GM21381 (cell line): ENCODE results near the gene CABLES2.
"Not testable (repeated sequence)": the region's sequence is repeated elsewhere in the genome, so short reads cannot be mapped to it uniquely, and the experiment has no call there.

Experiments
- ATAC-seq: cut with Tn5 transposase; IDR thresholded peaks from one replicate; pipeline ENCODE4 v1.9.1; 2021; ENCODE audit warnings: mild to moderate bottlenecking, moderate library complexity; ENCODE audit not compliant: unreplicated experiment

Gene CABLES2

DNA sequence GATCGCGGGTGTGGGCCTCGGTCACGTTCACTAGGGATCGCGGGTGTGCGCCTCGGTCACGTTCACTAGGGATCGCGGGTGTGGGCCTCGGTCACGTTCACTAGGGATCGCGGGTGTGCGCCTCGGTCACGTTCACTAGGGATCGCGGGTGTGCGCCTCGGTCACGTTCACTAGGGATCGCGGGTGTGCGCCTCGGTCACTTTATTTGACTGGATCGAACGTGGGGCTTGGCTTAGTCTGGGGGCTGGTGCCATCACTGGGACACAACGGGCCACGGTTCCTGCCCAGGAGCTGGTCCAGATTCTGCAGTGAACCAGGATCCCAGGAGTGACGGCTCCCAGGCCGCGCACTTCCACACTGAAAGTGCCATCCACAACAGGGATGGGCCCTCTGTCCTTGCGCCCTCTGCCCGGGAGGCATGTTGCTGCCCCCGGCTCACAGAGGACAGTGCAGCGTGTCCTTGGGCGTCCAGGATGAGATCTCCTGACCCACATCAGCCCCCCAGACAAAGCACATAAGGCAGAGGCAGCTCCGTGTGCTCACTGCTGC is 33.4 kb downstream of the CABLES2 start:
- not testable (repeated sequence) for ATAC-seq

DNA sequence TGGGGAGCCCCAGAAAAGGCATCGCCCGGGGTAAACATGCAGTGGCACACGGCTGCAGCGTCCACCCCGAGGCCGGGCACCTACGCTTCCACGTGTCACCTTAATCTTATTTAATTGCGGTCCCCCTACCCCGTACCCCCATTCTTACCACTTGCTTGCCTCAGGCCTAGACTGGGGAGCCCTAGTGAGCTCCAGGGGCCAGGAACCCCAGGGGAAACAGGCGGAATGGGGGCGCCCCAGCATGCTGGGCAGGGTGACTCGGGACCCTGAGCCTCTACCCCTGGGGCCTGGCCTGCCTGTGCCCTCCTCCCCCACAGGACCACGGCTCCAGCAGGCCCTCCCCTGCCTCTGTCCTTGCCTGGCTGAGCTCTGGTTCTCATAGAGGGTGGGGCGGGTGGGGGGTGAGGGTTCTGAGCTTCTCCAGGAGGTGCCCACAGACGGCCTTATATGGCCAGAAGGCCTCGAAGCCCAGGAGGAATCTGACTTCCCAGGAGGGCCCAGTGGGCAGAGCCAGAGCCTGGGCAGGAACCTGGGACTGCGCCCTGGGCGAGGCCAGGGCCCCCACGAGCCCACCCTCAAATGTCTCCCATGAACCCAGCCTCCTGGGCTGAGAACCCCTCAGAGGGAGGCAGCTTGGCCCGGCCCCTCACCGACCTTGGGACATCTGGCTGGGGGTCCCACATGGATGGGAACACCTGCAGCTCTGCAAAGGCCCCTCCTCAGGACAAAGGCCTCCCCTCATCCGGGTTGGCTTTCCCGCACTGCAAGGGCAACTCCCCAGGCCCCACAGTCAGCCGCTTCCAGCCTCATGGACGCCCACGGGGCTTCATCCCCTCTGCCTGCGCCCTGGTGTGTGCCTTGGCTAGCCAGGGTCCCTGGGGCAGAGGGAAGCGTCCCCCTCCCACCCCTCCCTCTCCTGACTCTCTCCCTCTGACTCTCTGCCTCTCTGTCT is 34.8 kb downstream of the CABLES2 start:
- no peak for ATAC-seq

DNA sequence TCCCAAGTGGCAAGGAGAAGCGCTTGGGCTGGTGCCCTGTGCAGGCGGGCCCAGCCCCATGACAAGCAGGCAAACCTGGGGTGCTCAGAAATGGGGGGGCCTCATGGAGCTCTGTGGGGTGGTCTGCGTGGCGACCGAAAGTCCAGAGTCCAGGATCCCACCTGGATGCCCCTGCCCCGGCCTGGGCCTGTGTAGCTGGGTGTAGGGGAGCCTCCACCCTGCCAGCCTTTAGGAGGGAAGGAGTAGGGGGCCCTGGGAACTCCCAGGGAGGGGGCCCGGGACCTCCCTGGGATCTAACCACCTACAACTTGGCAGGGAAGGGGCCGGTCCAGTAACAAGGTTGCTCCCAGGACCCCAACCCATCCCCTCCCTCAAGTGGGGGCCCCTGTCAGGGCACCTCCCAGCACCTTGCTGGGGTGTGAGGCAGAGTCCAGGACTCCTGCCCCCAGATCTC is 35.5 kb downstream of the CABLES2 start:
- ATAC-seq = no peak

DNA sequence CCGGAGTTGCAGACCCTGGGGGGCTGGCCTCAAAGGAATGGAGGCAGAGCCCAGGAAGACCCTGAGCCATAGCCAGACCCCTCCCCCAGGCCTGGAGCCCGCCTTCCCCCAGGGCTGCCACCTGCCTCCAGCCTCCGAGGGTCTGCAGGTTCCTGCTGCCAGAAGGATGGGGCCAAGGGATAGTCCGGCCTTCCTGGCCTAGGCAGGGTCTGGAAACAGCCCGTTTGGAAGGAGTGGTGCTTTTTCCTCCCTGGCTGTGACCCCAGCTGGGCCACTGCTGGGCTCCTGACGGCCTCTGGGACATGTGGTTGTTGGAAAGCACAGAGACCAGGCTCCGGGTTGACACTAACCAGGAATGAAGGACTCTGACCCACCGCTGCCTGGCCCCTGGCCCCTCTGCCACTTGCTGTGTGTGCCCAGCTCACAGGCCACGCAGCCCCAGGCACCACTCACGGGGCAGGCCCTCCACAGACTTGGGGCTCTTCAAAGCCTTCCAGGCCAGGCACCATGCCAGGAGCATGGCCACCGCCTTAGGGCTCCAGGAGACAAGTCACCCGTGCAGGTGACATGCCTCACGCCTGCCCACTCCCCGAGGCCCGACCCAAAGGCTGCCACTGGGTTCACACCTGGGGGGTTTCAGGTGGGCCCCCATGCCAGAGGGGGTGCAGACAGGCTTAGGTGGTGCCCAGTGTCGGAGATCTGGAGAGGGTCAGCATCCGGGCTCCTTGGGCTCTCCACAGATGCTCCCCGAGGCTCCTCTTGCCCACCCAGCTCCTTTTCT is 36.1 kb downstream of the CABLES2 start:
- no peak for ATAC-seq

DNA sequence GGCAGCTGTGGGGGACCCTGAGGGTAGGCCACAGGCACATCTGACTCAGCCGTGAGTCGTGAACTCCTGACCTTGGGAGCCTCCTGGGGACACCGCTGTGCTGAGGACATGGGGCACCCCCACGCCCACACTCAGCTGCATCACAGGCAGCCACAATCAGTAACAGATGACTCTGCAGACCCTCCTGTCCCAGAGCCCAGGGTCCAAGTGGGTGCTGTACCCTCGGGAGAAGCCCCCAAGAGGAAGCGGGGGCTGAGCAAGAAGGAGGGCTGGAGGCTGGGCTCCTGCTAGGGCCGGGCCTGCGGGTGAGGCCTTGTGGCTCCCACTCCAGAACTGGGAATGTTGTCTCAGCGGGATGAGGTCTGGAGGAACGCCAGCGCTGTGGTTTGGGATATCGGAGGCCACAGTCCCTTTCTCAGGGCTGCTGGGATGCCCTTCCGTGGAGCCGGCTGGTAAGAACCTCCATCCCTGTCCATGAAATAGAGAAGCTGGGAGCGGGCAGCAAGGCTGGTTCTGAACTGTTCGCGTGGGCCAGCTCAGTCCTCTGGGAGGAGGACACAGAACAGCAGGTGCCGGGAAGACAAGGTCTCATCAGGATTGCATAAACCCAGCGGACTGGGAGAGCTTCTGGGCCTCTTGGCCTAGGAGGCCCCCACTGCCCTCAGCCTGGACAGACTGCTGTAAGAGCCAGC is 36.8 kb downstream of the CABLES2 start:
- no peak for ATAC-seq

DNA sequence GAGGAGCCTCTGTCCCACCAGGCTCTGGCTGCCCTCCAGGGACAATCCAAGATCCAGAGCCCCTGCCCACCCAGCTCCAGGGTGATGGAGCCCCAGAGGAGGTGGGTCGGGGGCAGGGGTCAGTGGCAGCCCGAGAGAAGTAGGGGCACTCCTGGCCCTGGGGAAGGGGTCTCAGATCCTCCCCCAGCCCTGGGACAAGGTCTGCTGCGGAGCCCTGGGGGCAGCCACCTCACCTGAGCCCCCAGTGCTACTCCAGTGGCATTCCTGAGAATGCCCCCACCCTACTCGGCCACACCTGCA is 37.3 kb downstream of the CABLES2 start:
- no peak for ATAC-seq

DNA sequence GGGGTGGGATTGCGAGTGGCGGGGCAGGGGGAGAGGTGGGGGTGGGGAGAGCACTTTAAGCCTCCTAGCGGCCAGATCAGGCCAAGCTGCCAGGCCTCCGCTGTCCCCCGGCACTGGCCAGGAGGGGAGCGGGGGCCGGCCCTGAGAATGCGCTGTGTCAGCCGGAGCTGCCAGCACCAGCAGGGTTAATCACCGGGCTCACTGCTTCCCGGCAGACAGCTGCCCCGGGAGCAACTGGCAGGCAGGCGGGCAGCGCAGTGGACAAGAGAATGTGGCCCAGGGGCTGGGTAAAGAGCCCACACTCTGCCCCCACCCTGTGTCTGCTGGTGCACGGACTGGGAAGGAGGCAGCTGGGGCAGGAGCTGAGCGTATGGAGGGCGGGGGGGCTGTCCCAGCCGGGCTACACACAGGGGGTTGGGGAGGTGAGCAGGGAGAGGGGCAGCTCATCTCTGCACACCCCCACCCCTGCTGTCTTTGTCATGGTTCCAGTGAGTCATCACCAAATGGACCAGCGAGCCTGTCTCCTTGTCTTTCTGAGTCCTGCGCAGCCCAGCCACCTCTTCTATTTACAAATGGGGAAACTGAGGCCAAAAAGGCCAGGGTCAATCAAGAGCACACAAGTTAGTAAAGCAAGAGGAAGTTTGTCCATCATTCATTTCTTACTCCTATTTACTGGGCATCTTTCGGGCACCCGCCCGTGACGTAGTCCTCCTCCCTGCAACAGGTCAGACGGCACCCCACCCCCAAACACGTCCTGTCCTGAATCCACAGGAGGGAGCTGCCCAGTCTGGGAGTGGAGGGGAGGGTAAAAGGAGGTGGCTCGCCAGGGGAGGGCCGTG is 37.9 kb downstream of the CABLES2 start:
- ATAC-seq = no peak

DNA sequence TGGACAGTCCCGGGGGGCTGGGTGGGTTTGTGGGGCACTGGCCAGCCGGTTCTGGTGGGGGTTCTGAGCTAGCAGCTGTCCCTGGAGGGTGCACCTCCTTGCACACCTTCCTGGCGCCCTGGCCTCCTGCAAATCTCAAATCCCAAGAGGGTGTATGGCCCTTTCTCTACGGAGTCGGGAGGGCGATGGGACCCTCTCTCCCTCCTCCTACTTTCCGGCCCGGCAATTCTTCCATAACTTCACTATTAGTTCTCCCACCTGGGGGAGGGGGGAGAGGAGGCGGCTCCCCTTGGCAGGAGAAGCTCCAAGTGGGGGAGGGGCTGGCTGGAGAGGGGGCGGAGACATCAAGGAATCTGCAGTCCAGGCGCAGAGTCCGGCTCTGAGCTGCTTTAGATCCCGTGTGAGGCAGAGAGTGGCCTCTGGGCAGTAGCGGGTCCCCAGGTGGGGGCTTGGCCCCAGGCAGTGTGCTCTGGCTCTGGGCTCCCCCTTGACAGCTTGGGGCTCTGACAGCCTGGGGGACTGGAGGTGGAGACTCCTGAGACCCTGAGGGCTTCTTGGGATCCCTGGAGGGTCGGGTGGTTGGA is 38.6 kb downstream of the CABLES2 start:
- ATAC-seq = no peak

DNA sequence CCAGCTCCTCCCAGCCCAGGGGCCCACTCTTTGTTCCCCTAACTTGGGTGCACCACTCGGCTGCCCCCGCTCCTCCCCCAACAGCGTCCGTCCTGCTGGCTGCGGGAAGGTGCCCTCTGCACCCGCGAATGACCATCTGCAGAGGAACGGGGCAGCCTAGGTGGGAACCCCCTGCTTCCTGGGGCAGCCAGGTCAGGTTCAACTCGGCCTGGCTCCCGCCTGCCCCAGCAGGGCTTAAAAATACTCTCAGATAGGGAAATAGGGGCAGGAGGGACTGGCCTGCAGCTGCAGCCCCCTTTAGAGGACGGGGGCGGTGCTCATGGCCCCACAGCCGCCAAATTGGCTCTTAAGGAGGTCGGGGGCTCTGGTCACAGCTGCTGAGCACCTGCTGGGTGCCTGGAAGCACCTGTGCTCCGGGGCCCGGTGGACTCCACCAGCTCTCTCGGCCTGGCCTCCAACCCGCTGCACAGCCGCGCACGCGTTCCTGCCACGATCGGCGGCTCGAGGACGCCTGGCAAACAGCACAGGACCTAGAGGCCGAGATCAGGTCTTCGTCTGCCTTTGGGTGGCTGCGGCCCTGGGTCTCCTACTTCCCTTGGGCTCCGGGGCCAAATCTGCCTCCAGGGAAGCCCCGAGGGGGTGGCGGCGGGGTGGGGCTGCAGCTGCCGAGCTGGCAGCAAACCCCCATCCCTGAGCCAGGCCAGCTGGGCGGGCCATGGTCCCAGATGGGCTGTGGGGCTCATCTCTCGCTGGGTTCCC is 39.3 kb downstream of the CABLES2 start:
- ATAC-seq = no peak

DNA sequence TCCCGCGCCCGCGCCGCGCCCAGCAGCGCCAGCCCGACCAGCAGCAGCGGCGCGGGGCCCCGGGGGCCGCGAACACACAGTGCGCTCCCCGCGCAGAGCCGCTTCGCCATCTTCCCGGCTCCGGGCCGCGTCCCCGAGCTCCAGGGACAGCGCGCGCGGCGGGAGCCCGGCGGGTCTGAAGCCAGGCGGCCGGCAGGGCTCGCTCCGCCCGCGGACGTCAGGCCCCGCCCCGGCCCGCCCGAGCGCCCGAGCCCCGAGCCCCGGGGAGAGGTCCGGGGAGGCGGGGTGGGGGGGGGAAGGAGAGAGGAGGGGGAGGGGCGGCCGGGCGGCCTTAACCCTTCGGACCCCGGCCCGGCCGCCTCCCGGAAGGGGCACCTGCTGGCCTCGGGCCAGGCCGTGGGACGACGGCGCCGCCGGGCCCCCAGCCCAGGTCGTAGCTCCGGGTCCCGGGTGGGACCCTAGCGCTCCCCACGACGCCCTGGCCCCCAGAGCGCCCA is 39.9 kb downstream of the CABLES2 start, which contains the start of gene LAMA5:
LAMA5 (minus strand) TSS at position 177 of the 497 bp plus-strand sequence; CDS start at position 110, 67 bp downstream.
- ATAC-seq = peak; percentile 41

DNA sequence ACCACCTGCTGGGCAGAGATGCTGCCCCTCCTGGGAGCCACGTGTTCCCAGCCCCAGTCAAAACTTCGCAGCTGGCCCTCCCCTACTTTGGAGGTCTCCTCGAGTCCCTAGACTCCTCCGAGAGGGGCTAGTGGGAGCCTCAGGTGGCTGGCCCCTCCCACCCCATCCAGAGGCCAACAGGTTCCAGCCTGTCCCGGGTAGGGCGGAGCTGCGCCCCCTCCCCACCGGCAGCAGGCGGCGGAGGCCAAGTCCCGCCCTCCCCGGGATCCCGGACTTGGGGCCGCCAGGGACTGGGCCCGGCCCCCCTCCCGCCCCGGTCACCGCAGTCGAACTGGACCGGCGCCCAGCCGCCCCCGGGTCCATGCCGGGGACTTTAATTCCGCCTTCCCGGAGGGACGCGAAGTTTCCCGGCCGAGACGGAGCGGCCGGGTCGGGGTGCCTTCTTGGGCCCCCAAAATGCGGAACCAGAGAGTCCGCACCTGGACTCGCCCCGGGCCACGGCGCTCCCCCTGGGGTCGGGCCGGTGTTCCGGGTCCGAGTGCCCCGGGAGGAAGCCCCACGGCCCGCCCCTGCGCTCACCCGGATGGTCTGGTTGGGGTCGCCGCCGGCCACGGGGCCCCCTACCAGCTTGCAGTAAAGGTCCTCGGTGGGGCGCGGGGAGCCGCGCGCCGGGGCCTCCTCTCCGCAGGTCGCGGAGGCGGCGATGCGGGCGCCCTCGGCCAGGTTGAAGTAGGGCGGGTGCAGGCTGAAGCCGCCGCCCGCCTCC is 40.5 kb downstream of the CABLES2 start:
- ATAC-seq = peak; percentile 19

DNA sequence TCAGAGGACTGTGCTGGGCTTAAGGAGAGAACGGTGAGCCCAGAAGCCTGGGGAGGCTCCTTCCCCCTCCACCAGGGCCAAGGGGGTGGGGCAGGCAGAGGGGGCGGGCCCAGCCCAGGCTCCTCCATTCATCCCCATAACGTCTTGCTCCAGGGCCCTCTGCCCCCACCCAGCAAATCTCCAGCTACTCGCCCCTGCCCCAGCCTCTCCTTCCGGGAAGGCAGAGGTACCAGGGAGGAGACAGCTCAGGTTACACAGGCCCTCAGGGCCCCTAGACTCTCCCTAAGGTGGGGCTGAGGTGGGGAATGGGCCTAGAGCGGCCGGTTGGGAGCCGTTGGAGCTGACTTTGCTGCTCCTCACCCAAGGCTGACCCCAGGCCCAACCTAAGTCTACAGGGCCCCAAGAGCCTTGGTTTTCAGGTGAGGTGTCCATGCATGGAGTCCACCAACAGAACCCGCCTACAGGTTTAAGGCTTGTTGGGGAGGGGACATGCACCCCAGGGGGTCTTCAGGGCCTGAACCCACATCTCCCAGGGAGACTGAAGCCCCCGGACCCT is 41.2 kb downstream of the CABLES2 start:
- no peak for ATAC-seq

DNA sequence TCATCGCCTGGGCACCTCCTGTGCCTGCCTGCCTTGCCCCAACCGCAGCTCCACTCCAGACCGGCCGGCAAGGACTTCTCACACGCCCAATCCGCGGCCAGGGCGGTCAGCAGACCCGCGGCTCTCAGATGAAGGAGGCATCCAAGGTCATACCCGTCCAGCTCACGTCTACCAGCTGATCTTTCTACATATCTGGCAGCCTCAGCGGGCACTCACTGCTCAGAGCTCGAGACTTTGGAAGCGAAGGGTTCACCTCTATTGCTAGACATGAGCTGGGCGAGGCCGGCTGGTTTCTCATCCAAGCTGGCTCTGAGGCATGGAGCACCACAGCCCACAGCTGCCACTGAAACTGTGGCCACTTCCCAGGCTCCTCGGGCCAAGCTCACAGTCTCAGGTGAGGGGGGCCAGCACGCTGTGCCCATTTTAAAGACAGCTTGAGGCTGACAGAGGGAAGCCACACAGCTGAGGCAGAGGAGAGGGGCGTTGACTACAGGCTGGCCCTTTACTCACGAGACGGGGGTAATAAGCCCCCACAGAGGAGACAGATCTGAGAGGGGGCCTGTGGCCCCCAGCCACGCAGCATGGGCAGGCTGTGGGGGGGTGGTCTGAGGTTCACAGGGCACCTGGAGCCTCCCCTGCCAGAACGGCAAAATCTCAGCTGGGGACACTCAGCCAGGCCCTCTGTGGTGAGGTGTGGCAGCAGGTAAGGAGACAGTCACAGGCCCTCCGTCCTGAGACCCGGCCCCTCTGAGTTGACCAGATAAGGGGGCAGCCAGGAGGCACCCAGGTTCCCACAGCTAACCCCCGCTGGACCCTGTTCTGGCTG is 42.0 kb downstream of the CABLES2 start:
- ATAC-seq = no peak

DNA sequence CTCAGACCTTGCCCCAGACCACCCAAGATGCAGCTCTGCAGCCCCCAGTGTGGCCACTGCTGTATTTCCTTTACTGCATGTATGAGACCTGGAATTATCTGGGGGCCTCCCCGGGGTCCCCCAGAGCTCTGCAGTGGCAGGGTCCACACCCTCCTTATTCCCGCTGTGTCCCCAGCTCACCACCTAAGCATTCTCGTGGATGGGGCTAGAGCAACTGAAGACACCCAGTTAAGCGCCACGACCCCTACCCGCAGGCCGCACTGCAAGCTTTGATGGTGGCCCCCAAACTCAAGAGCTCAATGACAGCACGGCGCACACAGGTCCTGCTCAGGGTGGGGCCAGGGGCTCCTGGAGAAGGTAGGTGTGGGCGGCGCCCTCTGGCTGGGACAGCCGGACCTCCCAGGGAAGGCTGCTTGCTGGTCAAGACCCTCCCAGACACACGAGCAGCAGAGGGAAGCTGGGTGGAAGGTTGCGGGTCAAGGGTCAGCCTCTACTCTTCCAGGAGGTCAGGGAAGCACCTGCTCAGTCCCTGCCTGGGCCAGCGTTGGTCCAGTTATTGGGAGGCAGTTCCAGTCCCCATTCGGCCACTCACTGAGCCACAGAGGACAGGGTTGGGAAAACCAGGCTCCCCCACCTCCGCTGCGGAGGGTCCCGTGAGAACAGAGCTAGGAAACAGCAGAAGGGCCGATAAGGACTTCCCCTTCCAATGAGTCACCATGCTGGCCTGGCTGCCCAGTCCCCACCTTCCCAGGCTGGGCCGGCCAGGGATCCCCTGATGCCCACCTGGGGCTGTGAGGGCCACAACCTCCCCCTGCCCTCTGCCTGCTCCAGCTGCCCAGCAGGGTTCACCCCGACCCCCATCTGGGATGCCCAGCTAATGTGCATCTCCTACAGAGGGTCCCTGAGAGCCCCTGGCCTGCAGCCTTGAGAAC is 42.9 kb downstream of the CABLES2 start:
- no peak for ATAC-seq

DNA sequence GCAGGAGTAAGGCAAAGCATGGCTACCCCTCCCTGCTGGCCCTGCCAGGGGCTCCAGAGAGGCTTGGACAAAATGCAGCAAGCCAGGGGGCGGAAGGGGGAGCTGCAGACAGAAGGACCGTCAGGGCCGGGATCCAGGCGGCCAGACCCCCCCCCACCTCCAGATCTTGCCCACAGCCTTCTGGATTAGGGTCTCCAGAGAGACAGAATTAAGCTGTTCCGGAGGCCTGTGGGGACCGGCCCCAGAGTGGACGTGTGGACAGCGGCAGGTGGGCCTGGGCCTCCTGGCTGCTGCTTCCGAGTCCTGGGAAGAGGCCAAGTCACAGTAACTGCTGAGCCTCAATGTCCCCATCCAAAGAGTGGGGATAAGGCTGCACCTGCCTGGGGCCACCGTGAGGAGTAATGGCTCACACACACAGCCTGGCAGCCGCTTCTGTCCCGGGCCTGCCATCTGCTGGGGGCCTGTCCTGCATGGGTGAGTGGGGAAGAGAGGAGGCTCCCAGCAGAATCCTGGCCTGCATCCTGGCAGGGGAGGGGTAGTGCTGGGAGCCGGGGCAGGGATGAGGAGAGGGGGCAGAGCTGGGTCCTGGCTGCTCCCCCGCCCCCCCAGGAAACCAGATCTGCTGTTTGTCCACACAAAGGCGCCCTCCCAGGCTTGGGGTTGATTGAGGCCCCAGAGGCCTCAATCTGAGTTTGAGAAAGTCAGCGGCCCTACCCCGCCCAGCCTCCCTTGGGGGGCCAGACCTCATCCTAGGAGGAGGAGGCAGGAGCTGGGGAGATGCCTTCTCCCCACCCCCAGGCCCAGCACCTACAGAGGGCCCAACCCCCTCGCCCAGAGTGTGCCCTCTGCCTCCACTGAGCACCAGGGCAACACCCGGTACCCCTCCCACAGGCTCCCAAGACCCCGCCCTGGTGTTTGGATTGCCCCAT is 43.8 kb downstream of the CABLES2 start:
- ATAC-seq = no peak
